ENCODE results near the gene SENP2. TPM values are rescaled to one million over a fixed set of nuclear protein-coding genes. Genes with fewer than 3 reads are reported as not detected.
"Not testable (repeated sequence)": the region's sequence is repeated elsewhere in the genome, so short reads cannot be mapped to it uniquely, and the experiment has no call there.

SENP2 gene
- total RNA-seq, 1 donor from 2014 or later: 38.1 TPM

- DNase-seq: no peak
Observed at GRCh38 chr3:185648396-185648795, 62.3 kb downstream of the SENP2 start.

GRCh38 chr3:185649414-185649813 lies 63.3 kb downstream of the SENP2 start:
- DNase-seq: no peak

GRCh38 chr3:185651971-185652370 lies 65.9 kb downstream of the SENP2 start:
- no peak for DNase-seq

- DNase-seq: no peak
Observed at GRCh38 chr3:185653949-185654757, 68.1 kb downstream of the SENP2 start.

- no peak for DNase-seq
Observed at GRCh38 chr3:185654758-185655145, 68.7 kb downstream of the SENP2 start.

- DNase-seq: no peak
Observed at GRCh38 chr3:185655426-185656320, 69.6 kb downstream of the SENP2 start.

GRCh38 chr3:185656321-185656840 lies 70.3 kb downstream of the SENP2 start:
- peak; percentile 92 for DNase-seq

- DNase-seq: no peak
Observed at GRCh38 chr3:185657211-185657610, 71.1 kb downstream of the SENP2 start.

- no peak for DNase-seq
Observed at GRCh38 chr3:185657691-185658503, 71.8 kb downstream of the SENP2 start.

- peak; percentile 69 for DNase-seq
Observed at GRCh38 chr3:185658504-185658912, 72.4 kb downstream of the SENP2 start.

GRCh38 chr3:185658943-185659342 lies 72.8 kb downstream of the SENP2 start:
- DNase-seq: no peak

- DNase-seq: peak; percentile 91
Observed at GRCh38 chr3:185659942-185660921, 74.1 kb downstream of the SENP2 start.

- not testable (repeated sequence) for DNase-seq
Observed at GRCh38 chr3:185661296-185661695, 75.2 kb downstream of the SENP2 start.

GRCh38 chr3:185661772-185662171 lies 75.7 kb downstream of the SENP2 start:
- no peak for DNase-seq

- no peak for DNase-seq
Observed at GRCh38 chr3:185663929-185664328, 77.8 kb downstream of the SENP2 start.

- no peak for DNase-seq
Observed at GRCh38 chr3:185667574-185667973, 81.5 kb downstream of the SENP2 start.

- peak; percentile 91 for DNase-seq
Observed at GRCh38 chr3:185677146-185677829, 91.2 kb downstream of the SENP2 start.

- DNase-seq: no peak
Observed at GRCh38 chr3:185678027-185678426, 91.9 kb downstream of the SENP2 start.

- DNase-seq: no peak
Observed at GRCh38 chr3:185680231-185680630, 94.1 kb downstream of the SENP2 start.
